ENCODE results near the gene PXN. TPM values are rescaled to one million over a fixed set of nuclear protein-coding genes. Genes with fewer than 3 reads are reported as not detected.

PXN gene
- total and polyA plus RNA-seq, 8 donors = 20.9 to 59.0 (median 29.4) TPM

GRCh38 chr12:120292411-120292660, 26.8 kb upstream of the PXN start:
- no peaks in the 10 kb centered on the region for H3K36me3 ChIP-seq
- intact Hi-C loops (cut with DNase I) = no loop called here
- DNase-seq (peak in 1 of 6 donors; percentile 43), FAIRE-seq (no peak), ATAC-seq (peak; percentile 2 to 9 (median 8))
- H3K9me3 ChIP-seq = no peaks in the 10 kb centered on the region
- WGBS, 2 donors = 0% methylated on average over 17 of the region's 17 CpGs
- peaks cover 0 to 5% (median 0%) of the 10 kb centered on the region in 3 donors for H3K4me1 ChIP-seq
- TF ChIP-seq, protein P1, sequence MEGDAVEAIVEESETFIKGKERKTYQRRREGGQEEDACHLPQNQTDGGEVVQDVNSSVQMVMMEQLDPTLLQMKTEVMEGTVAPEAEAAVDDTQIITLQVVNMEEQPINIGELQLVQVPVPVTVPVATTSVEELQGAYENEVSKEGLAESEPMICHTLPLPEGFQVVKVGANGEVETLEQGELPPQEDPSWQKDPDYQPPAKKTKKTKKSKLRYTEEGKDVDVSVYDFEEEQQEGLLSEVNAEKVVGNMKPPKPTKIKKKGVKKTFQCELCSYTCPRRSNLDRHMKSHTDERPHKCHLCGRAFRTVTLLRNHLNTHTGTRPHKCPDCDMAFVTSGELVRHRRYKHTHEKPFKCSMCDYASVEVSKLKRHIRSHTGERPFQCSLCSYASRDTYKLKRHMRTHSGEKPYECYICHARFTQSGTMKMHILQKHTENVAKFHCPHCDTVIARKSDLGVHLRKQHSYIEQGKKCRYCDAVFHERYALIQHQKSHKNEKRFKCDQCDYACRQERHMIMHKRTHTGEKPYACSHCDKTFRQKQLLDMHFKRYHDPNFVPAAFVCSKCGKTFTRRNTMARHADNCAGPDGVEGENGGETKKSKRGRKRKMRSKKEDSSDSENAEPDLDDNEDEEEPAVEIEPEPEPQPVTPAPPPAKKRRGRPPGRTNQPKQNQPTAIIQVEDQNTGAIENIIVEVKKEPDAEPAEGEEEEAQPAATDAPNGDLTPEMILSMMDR (IDR thresholded peaks at IDR 0.05) = no peak
- no peaks in the 10 kb centered on the region for H3K27me3 ChIP-seq
- H3K4me3 ChIP-seq = peak overlapping the region; percentile 33 to 59 (median 43)
- peak overlapping the region; percentile 98 to 99 (median 98) for H3K27ac ChIP-seq

- FAIRE-seq = no peak
Observed at GRCh38 chr12:120290609-120291305, 25.2 kb upstream of the PXN start.

GRCh38 chr12:120287491-120287890, 22.0 kb upstream of the PXN start:
- Histone ChIP-seq H3K4me1 (no peaks in the 10 kb centered on the region), H3K36me3 (no peaks in the 10 kb centered on the region), H3K4me3 (no peak overlapping the region), H3K9me3 (no peaks in the 10 kb centered on the region), H3K27ac (no peak overlapping the region), H3K27me3 (no peaks in the 10 kb centered on the region)
- intact Hi-C loops (cut with DNase I) = no loop called here
- TF ChIP-seq, protein P1 (IDR thresholded peaks at IDR 0.05) = no peak
- ATAC-seq = no peak
- WGBS, 2 donors = 83 to 84% methylated on average over 12 of the region's 12 CpGs
- FAIRE-seq = no peak
- DNase-seq = no peak

More at GRCh38 chr12:120290609-120291305, 25.2 kb upstream of the PXN start:
- Histone ChIP-seq H3K27me3 (no peaks in the 10 kb centered on the region), H3K36me3 (no peaks in the 10 kb centered on the region), H3K4me3 (peak overlapping the region in 2 of 4 donors; percentile 25 to 53), H3K9me3 (no peaks in the 10 kb centered on the region), H3K4me1 (peaks cover 0 to 5% (median 0%) of the 10 kb centered on the region in 3 donors), H3K27ac (peak overlapping the region; percentile 98 to 99 (median 98))
- TF ChIP-seq, protein P1 (IDR thresholded peaks at IDR 0.05) = no peak
- DNase-seq (peak in 4 of 6 donors; percentile 53 to 64 (median 59)), ATAC-seq (peak; percentile 11 to 40 (median 34))
- intact Hi-C loops (cut with DNase I) = no loop called here
- WGBS, 2 donors = 13 to 14% methylated on average over 22 of the region's 22 CpGs

GRCh38 chr12:120286768-120287490, 21.4 kb upstream of the PXN start:
- TF ChIP-seq, protein P1 (IDR thresholded peaks at IDR 0.05) = no peak
- DNase-seq = no peak
- H3K4me1 ChIP-seq = no peaks in the 10 kb centered on the region
- WGBS, 2 donors = 69 to 75% methylated on average over 7 of the region's 7 CpGs
- no peak for FAIRE-seq
- H3K27me3 ChIP-seq = no peaks in the 10 kb centered on the region
- H3K27ac ChIP-seq = no peak overlapping the region
- ATAC-seq = no peak
- H3K4me3 ChIP-seq = no peak overlapping the region
- no peaks in the 10 kb centered on the region for H3K36me3 ChIP-seq
- H3K9me3 ChIP-seq = no peaks in the 10 kb centered on the region
- intact Hi-C loops (cut with DNase I) = no loop called here

GRCh38 chr12:120284381-120284780, 18.9 kb upstream of the PXN start:
- Histone ChIP-seq H3K9me3 (no peaks in the 10 kb centered on the region), H3K4me1 (no peaks in the 10 kb centered on the region), H3K4me3 (no peak overlapping the region), H3K27me3 (no peaks in the 10 kb centered on the region), H3K27ac (no peak overlapping the region), H3K36me3 (no peaks in the 10 kb centered on the region)
- DNase-seq = no peak
- ATAC-seq = no peak
- 80 to 90% methylated on average over 3 of the region's 3 CpGs for WGBS, 2 donors
- intact Hi-C loops (cut with DNase I) = no loop called here
- no peak for FAIRE-seq
- TF ChIP-seq, protein P1 (IDR thresholded peaks at IDR 0.05) = no peak
